ENCODE measurements around the gene MEOX2.

MEOX2 gene

GRCh38 chr7:15594461-15594860 lies 92.0 kb downstream of the MEOX2 start:
- TF ChIP-seq, protein P1, sequence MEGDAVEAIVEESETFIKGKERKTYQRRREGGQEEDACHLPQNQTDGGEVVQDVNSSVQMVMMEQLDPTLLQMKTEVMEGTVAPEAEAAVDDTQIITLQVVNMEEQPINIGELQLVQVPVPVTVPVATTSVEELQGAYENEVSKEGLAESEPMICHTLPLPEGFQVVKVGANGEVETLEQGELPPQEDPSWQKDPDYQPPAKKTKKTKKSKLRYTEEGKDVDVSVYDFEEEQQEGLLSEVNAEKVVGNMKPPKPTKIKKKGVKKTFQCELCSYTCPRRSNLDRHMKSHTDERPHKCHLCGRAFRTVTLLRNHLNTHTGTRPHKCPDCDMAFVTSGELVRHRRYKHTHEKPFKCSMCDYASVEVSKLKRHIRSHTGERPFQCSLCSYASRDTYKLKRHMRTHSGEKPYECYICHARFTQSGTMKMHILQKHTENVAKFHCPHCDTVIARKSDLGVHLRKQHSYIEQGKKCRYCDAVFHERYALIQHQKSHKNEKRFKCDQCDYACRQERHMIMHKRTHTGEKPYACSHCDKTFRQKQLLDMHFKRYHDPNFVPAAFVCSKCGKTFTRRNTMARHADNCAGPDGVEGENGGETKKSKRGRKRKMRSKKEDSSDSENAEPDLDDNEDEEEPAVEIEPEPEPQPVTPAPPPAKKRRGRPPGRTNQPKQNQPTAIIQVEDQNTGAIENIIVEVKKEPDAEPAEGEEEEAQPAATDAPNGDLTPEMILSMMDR (IDR thresholded peaks at IDR 0.05; ENCODE audit: low read depth, low read length): no peak
- TF ChIP-seq POLR2A (IDR thresholded peaks at IDR 0.05; ENCODE audit: extremely low read depth, insufficient read length): no peak
- no peak for TF ChIP-seq MYC (IDR thresholded peaks at IDR 0.05; ENCODE audit: low read depth, low read length)
- TF ChIP-seq, protein P2, sequence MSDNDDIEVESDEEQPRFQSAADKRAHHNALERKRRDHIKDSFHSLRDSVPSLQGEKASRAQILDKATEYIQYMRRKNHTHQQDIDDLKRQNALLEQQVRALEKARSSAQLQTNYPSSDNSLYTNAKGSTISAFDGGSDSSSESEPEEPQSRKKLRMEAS (IDR thresholded peaks at IDR 0.05; ENCODE audit: low read depth, low read length): no peak
- H3K4me3 ChIP-seq (ENCODE audit: low read depth, low read length): no peak overlapping the region
- DNase-seq (ENCODE audit: low read depth): no peak

GRCh38 chr7:15593382-15593781 lies 93.1 kb downstream of the MEOX2 start:
- TF ChIP-seq, protein P2 (IDR thresholded peaks at IDR 0.05; ENCODE audit: low read depth, low read length): no peak
- TF ChIP-seq POLR2A (IDR thresholded peaks at IDR 0.05; ENCODE audit: extremely low read depth, insufficient read length) (no peak), MYC (IDR thresholded peaks at IDR 0.05; ENCODE audit: low read depth, low read length) (no peak)
- TF ChIP-seq, protein P1 (IDR thresholded peaks at IDR 0.05; ENCODE audit: low read depth, low read length): no peak
- no peak for DNase-seq (ENCODE audit: low read depth)
- H3K4me3 ChIP-seq (ENCODE audit: low read depth, low read length): no peak overlapping the region

- H3K4me3 ChIP-seq (ENCODE audit: low read depth, low read length): no peak overlapping the region
- no peak for DNase-seq (ENCODE audit: low read depth)
- TF ChIP-seq POLR2A (IDR thresholded peaks at IDR 0.05; ENCODE audit: extremely low read depth, insufficient read length) (no peak), MYC (IDR thresholded peaks at IDR 0.05; ENCODE audit: low read depth, low read length) (no peak)
- TF ChIP-seq, protein P1 (IDR thresholded peaks at IDR 0.05; ENCODE audit: low read depth, low read length): no peak
- TF ChIP-seq, protein P2 (IDR thresholded peaks at IDR 0.05; ENCODE audit: low read depth, low read length): no peak
Measured at GRCh38 chr7:15586266-15586665, 100.2 kb downstream of the MEOX2 start.

DNA sequence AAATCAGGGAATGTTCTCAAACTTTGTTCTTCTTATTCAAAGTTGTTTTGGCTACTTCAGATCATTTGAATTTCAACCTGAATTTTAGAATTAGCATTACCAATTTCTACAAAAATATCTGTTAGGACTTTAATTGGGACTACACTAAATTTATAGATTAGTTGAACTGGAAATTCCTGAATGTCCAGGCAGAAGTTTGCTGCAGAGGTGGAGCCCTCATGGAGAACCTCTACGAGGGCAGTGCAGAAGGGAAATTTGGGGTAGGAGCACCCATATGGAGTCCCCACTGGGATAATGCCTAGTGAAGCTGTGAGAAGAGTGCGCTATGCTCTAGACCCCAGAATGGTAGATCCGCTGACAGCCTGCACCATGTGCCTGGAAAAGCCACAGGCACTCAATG lies 101.9 kb downstream of the MEOX2 start:
- no peak for DNase-seq (ENCODE audit: low read depth)

GRCh38 chr7:15582773-15583172 lies 103.7 kb downstream of the MEOX2 start:
- no peak for DNase-seq (ENCODE audit: low read depth)
- no peak overlapping the region for H3K4me3 ChIP-seq (ENCODE audit: low read depth, low read length)
- TF ChIP-seq, protein P1 (IDR thresholded peaks at IDR 0.05; ENCODE audit: low read depth, low read length): no peak
- TF ChIP-seq MYC (IDR thresholded peaks at IDR 0.05; ENCODE audit: low read depth, low read length) (no peak), POLR2A (IDR thresholded peaks at IDR 0.05; ENCODE audit: extremely low read depth, insufficient read length) (no peak)
- TF ChIP-seq, protein P2 (IDR thresholded peaks at IDR 0.05; ENCODE audit: low read depth, low read length): no peak

More for the DNA sequence above, 101.9 kb downstream of the MEOX2 start:
- TF ChIP-seq POLR2A (IDR thresholded peaks at IDR 0.05; ENCODE audit: extremely low read depth, insufficient read length): no peak
- TF ChIP-seq MYC (IDR thresholded peaks at IDR 0.05; ENCODE audit: low read depth, low read length): no peak
- TF ChIP-seq, protein P1 (IDR thresholded peaks at IDR 0.05; ENCODE audit: low read depth, low read length): no peak
- TF ChIP-seq, protein P2 (IDR thresholded peaks at IDR 0.05; ENCODE audit: low read depth, low read length): no peak
- no peak overlapping the region for H3K4me3 ChIP-seq (ENCODE audit: low read depth, low read length)

All from NB4 (cell line).